ENCODE results near the gene NR6A1.

The NR6A1 gene

DNA sequence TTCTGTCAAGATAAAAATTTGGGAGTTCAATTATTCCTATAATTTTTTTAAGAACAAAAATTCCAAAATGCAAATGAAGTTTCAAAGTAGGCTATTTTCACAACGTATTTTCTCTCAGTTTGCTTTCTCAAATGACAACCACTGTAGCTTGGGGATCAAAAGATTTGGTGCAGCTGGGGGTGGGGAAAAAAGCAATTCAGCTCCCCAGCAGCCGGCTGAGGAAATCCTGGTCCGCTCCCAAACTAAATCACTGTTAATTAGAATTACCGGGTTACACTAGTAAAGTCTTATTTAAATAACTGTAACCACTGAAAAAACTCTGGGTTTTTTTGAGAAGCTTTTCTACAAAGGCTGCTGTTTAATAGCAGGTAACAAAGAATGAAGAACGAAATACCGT, 5.7 kb downstream of the NR6A1 start:
- no peak for TF ChIP-seq ZNF274 (IDR thresholded peaks at IDR 0.05; ENCODE audit: low read depth, low read length)
- no peak overlapping the region for H3K4me3 ChIP-seq (ENCODE audit: low read length)

DNA sequence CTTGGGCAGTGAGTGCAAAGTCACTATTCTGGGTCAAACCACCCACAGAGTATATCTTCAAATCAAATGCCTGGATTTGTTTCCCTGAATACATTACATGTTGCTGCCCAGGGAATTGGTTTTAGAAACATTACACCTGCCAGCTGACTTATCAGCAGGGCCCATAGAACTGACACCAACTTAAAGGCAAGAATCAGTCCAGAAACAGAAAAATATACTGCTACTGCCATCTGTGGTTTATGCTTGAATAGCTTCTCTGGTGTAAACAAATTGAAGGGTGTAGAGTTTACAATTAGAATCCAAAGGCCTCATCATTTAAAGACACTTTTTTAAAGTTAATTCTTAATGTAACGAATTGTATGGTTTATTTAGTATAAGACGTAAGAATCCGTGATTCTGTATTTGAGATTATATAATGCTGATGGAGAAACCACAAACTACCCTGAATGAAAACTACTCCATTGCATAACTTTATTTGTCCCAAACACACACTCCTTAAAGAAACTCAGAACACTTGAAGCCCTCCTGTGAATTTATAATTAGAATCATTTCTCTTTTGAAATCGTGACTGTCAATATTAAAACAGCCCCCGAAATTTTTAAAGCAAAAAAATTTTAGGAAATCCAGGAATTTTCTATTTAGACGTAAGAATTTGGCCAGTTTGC, 6.2 kb downstream of the NR6A1 start:
- TF ChIP-seq ZNF274 (IDR thresholded peaks at IDR 0.05; ENCODE audit: low read depth, low read length), result no peak

DNA sequence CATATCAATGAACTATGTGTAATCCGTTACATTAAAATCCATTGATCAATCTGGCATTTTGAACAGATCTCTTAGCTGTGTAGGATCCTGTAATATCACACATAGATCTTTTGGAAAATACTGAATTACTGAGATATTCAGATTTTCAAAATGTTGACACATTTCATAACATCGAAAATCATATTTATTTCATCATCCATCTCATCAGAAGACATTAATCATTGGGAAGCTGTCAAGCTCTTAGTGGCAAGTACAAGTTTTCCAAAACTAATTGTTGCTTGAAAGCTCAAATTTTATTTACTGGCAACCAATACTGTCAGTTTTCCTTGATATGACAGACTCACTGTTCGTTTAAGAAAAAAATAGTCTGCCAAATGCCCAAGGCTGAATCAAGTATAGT, 8.5 kb downstream of the NR6A1 start:
- TF ChIP-seq ZNF274 (IDR thresholded peaks at IDR 0.05; ENCODE audit: low read depth, low read length), result no peak

More for the DNA sequence above, 6.2 kb downstream of the NR6A1 start:
- no peak overlapping the region for H3K4me3 ChIP-seq (ENCODE audit: low read length)

DNA sequence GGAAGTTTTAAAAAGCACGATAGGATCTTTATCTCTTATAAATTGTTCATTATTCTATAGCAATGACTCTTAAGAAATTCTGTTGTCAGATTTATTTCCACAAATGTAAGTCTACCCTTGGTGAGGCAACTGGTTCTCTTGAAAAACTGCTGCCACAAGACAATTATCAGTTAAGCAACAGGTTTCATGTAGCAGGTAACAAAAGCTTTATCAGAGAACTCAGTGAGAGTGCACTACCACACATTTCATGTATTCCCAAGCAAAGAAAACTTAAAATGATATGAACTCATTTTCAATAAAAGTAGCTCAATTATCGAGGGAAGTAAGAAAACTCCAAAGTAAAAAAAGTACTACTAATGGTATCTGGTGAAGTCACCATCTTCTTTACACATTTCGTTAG, 9.4 kb downstream of the NR6A1 start:
- H3K4me3 ChIP-seq (ENCODE audit: low read length), result no peak overlapping the region
- no peak for TF ChIP-seq ZNF274 (IDR thresholded peaks at IDR 0.05; ENCODE audit: low read depth, low read length)

More for the DNA sequence above, 8.5 kb downstream of the NR6A1 start:
- no peak overlapping the region for H3K4me3 ChIP-seq (ENCODE audit: low read length)

DNA sequence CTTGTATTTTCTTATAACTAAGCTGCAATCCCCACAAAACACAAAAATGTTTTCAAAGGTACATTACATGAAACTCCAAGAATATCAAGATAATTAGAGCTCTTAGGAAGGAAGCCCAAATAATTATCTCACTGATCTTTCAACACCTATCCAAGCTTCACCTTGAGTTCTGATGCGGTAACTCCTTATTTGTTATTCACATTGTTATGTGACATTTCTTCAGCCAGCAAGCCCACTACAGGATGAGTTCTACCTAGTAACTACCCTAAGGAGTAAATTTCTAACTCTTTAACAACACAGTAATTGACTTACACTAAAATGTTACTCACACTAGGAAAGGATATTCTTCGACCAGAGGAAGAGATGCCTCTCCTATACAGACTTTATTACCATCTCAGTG, 9.9 kb downstream of the NR6A1 start:
- TF ChIP-seq ZNF274 (IDR thresholded peaks at IDR 0.05; ENCODE audit: low read depth, low read length), result no peak
- H3K4me3 ChIP-seq (ENCODE audit: low read length), result no peak overlapping the region

DNA sequence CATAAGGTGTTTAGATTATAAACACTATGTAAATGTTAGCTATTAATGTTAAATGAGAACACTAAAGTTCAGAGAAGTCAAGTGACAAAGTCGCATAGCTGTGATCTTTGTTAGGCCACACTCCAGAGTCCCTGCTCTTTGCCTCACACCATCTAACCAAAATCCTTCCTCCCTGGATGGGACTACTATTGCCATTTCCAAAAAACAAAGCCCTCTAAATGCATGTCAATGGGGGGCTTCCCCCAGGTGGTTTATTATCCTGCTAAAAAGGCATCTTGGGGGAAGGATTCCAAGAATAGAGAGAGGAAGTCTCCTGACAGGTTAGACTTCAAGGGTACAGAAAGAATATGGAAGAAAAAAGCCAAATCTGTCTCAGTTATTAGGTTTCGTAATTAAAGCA, 10.4 kb downstream of the NR6A1 start:
- TF ChIP-seq ZNF274 (IDR thresholded peaks at IDR 0.05; ENCODE audit: low read depth, low read length), result no peak
- no peak overlapping the region for H3K4me3 ChIP-seq (ENCODE audit: low read length)

DNA sequence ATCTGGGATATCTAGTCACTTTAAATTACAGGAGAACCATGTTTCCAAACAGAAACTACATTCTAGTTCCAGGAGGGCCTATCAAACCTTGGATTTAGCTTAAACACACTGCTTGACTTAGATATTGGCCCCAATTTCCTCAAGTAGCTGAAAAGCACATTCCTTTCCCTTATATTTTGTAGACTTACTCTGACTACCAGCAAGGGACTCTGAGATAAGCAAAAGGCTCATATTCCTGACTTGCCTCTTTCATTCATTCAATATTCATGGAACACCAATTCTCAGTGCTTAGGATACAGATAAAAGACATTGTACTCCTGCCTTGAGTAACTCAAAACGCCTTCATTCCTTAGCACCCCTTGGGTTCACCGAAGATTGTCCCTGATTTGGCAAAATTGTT, 11.8 kb downstream of the NR6A1 start:
- H3K4me3 ChIP-seq (ENCODE audit: low read length), result no peak overlapping the region
- TF ChIP-seq ZNF274 (IDR thresholded peaks at IDR 0.05; ENCODE audit: low read depth, low read length), result no peak

DNA sequence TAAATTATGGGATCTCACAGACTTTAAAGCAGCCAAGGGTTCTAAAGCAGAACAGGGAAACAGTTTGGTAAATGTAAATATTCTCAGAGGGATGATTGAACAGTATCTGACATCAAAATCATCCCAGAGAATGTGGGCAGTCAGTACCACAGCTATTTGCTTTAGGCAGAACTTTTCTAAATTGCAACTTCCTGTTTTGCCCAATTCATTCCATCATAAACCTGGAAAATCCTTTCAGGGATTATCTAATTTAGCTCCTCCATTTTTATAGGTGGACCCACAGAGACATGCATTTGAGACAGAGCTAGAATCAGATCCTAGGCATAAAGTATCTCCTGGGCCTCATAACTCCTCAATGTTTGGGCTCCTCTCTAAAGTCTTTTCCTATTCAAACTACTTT, 12.4 kb downstream of the NR6A1 start:
- no peak overlapping the region for H3K4me3 ChIP-seq (ENCODE audit: low read length)
- TF ChIP-seq ZNF274 (IDR thresholded peaks at IDR 0.05; ENCODE audit: low read depth, low read length), result no peak

DNA sequence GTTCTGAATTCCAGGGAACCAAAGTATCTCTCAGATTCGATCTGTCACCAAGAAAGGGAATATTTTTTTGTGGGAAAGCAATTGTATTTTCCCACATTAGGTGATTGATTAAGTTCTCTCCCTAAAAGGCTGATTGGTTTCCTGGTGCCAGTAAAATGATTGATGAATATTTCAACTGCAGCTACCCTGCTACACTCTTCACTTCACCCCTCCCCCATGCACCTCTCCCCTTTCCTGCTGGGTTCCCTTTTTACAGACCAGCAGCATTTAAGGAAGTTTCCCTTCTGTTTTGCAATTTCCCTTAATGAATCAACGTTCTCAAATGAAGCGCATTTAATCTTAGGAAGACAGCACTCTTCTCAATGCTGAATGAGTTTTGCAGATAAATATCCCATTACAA, 13.1 kb downstream of the NR6A1 start:
- H3K4me3 ChIP-seq (ENCODE audit: low read length), result no peak overlapping the region
- TF ChIP-seq ZNF274 (IDR thresholded peaks at IDR 0.05; ENCODE audit: low read depth, low read length), result no peak

DNA sequence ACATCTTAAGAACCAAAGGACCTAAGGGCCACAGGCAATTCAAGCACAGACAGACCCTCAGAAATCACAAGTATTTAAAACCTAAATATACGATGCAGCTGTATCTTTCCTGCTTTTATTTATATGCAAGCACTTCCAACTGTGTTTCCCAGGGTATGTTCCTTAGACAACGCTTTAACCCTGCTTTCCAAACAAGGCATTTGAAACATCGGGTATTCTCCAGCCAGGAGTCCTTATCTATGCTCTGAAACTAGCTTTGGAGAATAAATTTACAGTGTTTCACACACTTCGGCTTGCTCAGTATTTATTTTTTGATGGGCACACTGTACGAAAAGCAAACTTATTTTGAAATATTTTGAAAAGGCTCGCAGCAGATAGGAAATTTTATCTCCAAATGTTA, 13.5 kb downstream of the NR6A1 start:
- TF ChIP-seq ZNF274 (IDR thresholded peaks at IDR 0.05; ENCODE audit: low read depth, low read length), result no peak
- no peak overlapping the region for H3K4me3 ChIP-seq (ENCODE audit: low read length)

DNA sequence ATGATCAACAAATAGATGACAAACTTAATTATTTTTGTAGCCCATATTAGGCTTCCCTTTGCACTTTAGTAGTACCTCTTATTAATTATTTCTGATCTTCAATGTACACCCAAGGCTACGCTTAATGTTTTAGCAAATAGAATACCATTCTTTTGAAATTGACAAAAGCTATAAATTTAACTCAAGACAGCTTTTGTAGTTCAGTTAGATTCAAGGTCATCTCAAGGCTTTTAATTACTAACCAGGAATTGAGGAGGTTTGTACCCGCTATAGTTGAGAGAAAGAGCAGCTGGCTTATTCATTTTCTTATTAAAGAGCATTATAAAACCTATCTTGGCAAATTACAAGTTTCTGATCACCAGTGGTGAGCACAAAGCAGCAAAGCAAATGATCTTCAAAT, 15.1 kb downstream of the NR6A1 start:
- H3K4me3 ChIP-seq (ENCODE audit: low read length), result no peak overlapping the region
- TF ChIP-seq ZNF274 (IDR thresholded peaks at IDR 0.05; ENCODE audit: low read depth, low read length), result no peak

DNA sequence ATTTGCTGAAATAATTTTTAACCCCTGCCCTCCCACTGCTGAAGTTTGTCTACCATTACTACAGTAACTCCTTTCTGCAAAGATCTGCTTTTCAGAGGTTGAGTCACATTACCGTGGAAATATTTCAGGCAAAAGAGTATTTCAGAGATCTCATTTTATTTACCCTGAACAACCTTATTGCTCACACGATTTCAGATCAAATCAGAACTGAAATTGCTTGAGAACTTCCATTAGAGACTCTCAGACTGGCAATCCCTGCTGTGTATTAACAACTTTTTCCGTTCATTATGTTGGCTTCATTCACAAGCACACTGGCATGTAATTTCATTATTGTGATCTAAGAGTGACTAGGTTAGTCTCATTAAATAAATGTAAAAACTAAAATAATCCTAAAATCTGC, 16.1 kb downstream of the NR6A1 start:
- no peak for TF ChIP-seq ZNF274 (IDR thresholded peaks at IDR 0.05; ENCODE audit: low read depth, low read length)

DNA sequence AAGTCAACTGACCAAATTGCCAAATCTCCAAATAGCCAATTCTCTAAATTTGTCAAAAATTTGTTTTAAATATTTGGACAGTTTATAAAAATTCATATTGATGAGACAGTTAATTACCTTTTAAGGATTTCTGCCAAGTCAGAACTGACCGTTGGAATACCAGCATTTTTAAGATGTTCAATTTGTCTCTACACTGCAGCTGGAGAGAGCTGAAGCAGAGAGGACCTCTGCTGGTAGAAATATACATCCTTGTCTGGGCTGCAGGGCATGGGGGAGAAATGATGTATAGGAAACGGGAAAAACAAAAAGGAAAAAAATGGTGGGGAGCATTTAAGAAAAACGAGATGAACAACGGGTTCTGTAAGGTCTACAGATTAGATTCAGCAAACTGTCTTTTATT, 16.8 kb downstream of the NR6A1 start:
- H3K4me3 ChIP-seq (ENCODE audit: low read length), result no peak overlapping the region
- no peak for TF ChIP-seq ZNF274 (IDR thresholded peaks at IDR 0.05; ENCODE audit: low read depth, low read length)

More for the DNA sequence above, 16.1 kb downstream of the NR6A1 start:
- no peak overlapping the region for H3K4me3 ChIP-seq (ENCODE audit: low read length)

DNA sequence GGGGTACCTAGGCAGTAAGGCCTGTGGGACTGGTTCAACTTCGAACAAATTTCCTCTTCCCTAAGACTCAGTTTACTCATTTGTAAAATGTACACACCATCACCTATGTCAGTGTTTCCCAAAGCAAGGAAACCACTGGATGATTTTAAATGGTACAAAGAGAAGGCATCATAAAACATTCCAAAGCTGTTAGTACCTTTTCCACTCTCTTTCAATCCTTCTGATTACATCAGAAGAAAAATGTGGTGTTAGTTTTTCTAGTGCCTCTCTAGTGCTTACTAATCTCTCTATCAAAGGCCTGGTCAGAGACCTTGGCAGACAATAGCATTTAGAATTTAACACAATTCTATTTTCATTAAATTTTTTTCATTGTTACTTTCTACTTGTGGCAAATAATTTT, 18.1 kb downstream of the NR6A1 start:
- H3K4me3 ChIP-seq (ENCODE audit: low read length), result no peak overlapping the region
- no peak for TF ChIP-seq ZNF274 (IDR thresholded peaks at IDR 0.05; ENCODE audit: low read depth, low read length)

DNA sequence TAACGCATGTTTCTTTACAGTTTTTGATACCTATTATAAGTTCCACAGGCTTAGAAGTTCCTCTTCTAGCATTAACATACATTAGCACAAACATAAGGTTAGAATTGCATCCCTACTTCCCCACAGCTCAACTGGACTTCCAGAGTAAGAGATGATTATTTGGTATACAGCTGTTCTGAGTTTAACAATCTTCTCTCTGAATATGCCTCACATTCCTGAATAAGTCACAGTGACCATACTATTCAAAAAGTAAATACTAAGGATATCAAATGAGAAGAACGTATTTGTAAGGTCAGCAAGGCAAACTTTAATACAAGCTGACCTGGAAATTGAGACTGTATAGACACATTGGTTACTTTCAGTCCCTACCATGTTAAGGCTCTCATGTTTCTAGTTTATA, 21.3 kb downstream of the NR6A1 start:
- no peak for TF ChIP-seq ZNF274 (IDR thresholded peaks at IDR 0.05; ENCODE audit: low read depth, low read length)
- no peak overlapping the region for H3K4me3 ChIP-seq (ENCODE audit: low read length)

DNA sequence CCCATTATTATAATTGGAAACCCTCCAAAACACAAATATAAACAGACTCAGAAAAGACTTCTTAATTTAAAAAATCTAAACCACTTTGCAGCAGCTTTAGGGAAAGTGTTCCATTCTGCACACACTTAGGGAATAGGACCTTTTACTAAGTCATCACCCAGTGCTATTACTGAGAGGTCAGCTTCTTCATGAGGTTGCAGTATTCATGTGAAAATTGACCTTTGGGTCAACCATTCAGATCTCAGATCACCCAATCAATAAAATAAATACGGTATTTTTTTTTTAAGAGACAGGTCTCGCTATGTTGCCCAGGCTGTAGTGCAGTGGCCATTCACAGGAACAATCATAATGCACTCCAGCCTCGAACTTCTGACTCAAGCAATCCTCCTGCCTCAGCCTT, 21.8 kb downstream of the NR6A1 start:
- H3K4me3 ChIP-seq (ENCODE audit: low read length), result no peak overlapping the region
- no peak for TF ChIP-seq ZNF274 (IDR thresholded peaks at IDR 0.05; ENCODE audit: low read depth, low read length)

Measured in GM08714 (cell line).